GM21360 (cell line): ENCODE data around the gene CLMN.
"Not testable (repeated sequence)": the region's sequence is repeated elsewhere in the genome, so short reads cannot be mapped to it uniquely, and the experiment has no call there.

Experiments
- ATAC-seq: cut with Tn5 transposase; IDR thresholded peaks from one replicate; pipeline ENCODE4 v1.9.1; 2021; ENCODE audit warnings: mild to moderate bottlenecking, moderate library complexity; ENCODE audit not compliant: unreplicated experiment

CLMN gene

GRCh38 chr14:95180966-95181741 is 138.6 kb downstream of the CLMN start:
- no peak for ATAC-seq

- not testable (repeated sequence) for ATAC-seq
These were observed 144.0 kb downstream of the CLMN start for GRCh38 chr14:95175670-95176069.

- ATAC-seq: no peak
These were observed 145.4 kb downstream of the CLMN start for GRCh38 chr14:95174184-95174792.

GRCh38 chr14:95173518-95173917 is 146.2 kb downstream of the CLMN start:
- no peak for ATAC-seq

GRCh38 chr14:95167177-95167576 is 152.5 kb downstream of the CLMN start:
- no peak for ATAC-seq

- no peak for ATAC-seq
These were observed 154.2 kb downstream of the CLMN start for GRCh38 chr14:95165517-95165916.

GRCh38 chr14:95164506-95164905 is 155.2 kb downstream of the CLMN start:
- no peak for ATAC-seq

GRCh38 chr14:95163666-95164065 is 156.0 kb downstream of the CLMN start:
- no peak for ATAC-seq

GRCh38 chr14:95163132-95163531 is 156.6 kb downstream of the CLMN start:
- ATAC-seq: no peak

GRCh38 chr14:95162641-95163040 is 157.1 kb downstream of the CLMN start:
- ATAC-seq: no peak

GRCh38 chr14:95157327-95158189 is 162.2 kb downstream of the CLMN start, which contains the start of gene DICER1:
TSS of gene DICER1 (minus strand) at chr14:95157529. CDS start at chr14:95133458, 24,071 bp downstream.
- ATAC-seq: peak; percentile 68

GRCh38 chr14:95157048-95157326 is 162.7 kb downstream of the CLMN start:
- ATAC-seq: no peak

- ATAC-seq: peak; percentile 26
These were observed 163.3 kb downstream of the CLMN start for GRCh38 chr14:95156161-95157047.

GRCh38 chr14:95155045-95155444 is 164.7 kb downstream of the CLMN start:
- ATAC-seq: no peak

- no peak for ATAC-seq
These were observed 165.8 kb downstream of the CLMN start for GRCh38 chr14:95153866-95154265.

GRCh38 chr14:95151561-95151960 is 168.1 kb downstream of the CLMN start:
- ATAC-seq: no peak

- no peak for ATAC-seq
These were observed 168.8 kb downstream of the CLMN start for GRCh38 chr14:95150910-95151309.

GRCh38 chr14:95149441-95149840 is 170.3 kb downstream of the CLMN start:
- ATAC-seq: no peak

GRCh38 chr14:95147597-95147996 is 172.1 kb downstream of the CLMN start:
- no peak for ATAC-seq

- ATAC-seq: no peak
These were observed 173.5 kb downstream of the CLMN start for GRCh38 chr14:95146079-95146771.
